Stimulated activated CD8-positive, alpha-beta memory T cell treated with anti-CD3 and anti-CD28 coated beads, Interleukin-15, amount 100 ng/mL, for 24 hours (primary cell): ENCODE data around the gene TRIM71.
"Not testable (repeated sequence)": the region's sequence is repeated elsewhere in the genome, so short reads cannot be mapped to it uniquely, and the experiment has no call there.

Experiments
- DNase-seq: peaks from one replicate; pipeline ENCODE4 v3.0.0-alpha.2; 2020; ENCODE audit warnings: low read depth

The TRIM71 gene

DNA sequence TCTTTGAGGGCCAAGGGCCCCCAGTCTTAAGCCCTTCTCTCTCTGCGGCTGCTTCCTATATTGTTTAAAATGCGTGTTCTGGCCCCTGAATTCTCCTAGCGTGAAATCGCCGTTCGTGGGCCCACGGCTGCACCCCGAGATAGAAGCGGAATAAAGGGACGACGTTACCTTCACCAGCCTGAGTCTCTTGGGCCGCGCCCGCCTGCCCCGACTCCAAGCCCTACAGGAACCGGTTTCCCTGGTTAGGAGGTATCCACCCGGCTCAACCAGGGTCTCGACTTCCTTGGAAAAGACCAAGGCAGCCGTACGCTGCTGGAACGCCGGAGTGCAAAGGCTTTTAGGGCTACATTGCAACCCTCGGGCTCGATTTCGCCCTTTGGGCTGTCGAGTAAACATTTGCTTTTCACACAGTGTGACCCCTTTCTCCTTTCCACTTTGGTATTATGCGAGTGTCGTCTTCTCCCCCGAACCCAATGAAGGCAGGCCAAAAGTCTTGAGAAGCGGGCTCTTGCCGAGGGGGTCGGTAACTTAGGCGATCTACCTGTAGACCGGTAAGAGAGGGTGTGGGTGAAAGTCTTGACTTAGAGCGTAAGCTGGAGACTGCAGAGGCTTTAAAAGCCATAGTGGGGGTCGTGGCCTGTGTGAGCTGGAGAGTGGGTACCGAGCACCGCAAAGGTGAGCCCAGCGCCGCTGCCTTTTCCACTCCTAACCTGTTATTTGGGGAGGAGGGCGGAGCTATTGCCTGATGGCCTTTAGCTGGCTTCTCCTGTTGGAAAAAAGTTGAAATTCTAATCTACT lies 2.0 kb downstream of the TRIM71 start:
- DNase-seq: no peak

- DNase-seq: no peak
These were observed 2.6 kb downstream of the TRIM71 start for GRCh38 chr3:32820430-32820829.

DNA sequence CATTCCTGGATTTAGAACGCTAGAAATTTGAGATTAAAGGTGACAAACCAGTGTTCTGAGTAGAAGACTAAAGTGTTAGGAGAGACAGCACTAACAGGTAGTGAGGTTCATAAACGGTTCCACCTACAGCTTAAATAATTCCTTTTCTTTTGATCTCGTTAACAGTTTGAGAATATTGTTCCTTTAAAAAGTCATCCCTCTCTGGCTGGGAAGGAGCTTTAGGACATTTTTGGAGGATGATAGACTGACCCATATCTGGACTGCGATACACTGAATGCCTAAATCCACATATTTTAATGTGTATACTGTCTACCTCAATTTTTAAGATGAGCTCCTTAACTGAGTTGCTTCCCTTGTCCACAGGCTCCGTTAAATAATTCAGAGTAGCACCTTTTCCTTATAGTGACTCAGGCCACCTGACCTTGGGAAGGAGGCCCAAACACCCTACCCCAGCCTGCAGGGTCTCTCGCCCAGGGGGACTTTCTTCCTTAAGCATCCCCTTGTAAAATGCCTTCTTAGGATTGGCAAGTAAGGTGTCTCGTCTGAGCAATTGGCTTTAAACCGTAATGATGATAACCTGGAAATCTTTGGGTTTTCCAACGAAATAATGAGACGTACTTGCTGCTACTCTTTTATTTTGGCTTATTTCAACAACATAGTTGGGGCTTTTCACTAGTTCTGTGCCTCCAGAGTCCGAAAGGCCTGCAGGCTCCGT lies 3.3 kb downstream of the TRIM71 start:
- DNase-seq: no peak

DNA sequence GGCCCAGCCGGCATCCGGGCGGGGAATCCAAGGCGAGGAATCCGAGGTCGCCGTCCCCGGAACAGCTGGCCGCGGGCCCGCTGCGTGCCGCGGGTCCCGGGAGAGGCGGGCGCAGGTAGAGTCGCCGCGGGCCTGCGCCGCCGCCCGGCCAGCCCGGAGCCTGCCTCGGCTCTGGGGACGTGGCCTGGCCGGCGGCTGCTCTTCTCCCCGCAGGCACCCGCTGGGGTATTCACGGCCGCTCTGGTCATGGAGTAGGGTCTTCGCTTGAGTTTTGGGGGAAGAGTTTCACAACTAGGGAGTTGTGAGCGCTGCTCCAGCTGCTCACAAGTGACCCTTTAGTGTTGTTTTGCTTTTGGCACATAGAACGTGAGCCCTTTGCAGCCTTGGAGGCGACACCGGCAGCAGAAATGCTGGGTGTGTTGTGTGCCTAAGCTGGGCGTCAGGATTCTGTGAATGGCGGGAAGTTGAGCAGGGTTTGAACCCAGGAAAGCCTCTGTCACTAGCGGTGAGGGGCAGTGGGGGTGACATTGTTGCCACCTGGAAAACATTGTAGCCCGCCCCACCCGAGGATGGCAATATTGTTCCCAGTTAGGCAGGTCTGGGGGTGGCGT lies 4.0 kb downstream of the TRIM71 start:
- DNase-seq: no peak

GRCh38 chr3:32822609-32823498 lies 5.1 kb downstream of the TRIM71 start:
- DNase-seq: no peak

GRCh38 chr3:32823641-32824184 lies 5.9 kb downstream of the TRIM71 start:
- DNase-seq: not testable (repeated sequence)

GRCh38 chr3:32825601-32826375 lies 8.0 kb downstream of the TRIM71 start:
- DNase-seq: no peak

DNA sequence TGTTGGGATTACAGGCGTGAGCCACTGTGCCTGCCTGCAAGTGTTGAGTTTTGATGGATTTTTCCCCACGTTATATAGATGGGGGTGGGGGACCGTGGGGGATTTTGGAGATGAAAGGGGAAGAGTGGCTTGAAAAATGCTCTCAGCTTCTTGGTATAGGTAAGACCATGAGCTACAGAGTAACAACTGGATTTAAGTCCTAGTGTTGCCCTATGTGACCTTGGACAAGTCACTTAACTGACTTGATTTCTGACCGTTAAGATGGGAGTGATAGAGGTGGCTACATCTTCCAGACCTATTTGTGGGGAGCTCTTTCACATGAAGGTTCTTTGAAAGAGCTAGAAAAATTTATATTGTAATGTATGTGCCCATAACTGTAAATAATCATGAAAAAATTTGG lies 13.3 kb downstream of the TRIM71 start:
- no peak for DNase-seq

- DNase-seq: no peak
These were observed 14.0 kb downstream of the TRIM71 start for GRCh38 chr3:32831791-32832190.

DNA sequence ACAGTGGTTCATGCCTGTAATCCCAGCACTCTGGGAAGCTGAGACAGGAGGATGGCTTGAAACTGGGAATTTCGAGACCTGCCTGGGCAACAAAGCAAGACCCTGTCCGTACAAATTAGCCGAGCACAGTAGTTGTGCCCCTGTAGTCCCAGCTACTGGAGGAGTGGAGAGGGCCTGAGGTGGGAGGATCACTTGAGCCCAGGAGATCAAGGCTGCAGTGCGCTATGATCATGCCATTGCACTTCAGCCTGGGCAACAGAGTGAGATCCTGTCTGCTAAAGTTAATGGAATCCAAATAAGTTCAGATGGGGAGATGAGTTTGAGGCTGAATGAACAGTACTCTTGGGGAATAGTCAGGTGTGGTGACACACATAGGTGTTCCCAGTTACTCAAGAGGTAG lies 14.4 kb downstream of the TRIM71 start:
- no peak for DNase-seq

DNA sequence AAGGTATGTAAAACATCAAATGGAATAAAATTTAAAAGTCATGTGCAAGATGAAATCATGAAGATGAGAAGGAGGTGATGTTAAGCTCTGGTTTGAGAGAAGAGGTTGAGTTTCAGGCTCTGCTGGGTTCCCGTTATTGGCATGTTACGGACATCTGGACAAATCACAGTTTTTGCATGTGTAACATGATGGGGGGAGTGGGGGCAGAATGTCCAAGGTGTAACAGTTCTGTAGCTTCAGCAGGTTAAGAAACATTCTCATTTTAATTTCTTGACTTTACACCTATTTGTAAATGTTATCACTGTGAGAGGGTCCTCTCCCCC lies 17.2 kb downstream of the TRIM71 start:
- no peak for DNase-seq

- no peak for DNase-seq
These were observed 18.2 kb downstream of the TRIM71 start for GRCh38 chr3:32835961-32836360.

GRCh38 chr3:32836601-32837000 lies 18.8 kb downstream of the TRIM71 start:
- DNase-seq: no peak

DNA sequence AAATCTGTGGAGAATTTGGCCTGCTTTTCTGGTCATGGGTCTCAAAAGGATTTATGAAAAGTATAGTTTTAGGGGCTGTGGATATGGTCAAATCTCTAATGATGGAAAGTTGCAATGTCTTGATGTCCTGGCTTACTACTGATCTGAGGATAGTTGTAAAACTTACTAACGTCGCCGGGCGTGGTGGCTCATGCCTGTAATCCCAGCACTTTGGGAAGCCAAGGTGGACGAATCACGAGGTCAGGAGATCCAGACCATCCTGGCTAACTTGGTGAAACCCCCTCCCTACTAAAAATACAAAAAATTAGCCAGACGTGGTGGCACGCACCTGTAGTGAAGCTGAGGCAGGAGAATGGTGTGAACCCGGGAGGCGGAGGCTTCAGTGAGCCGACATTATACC lies 19.6 kb downstream of the TRIM71 start:
- no peak for DNase-seq

- no peak for DNase-seq
These were observed 20.0 kb downstream of the TRIM71 start for GRCh38 chr3:32837789-32838188.

GRCh38 chr3:32839714-32840085 lies 21.9 kb downstream of the TRIM71 start:
- no peak for DNase-seq

DNA sequence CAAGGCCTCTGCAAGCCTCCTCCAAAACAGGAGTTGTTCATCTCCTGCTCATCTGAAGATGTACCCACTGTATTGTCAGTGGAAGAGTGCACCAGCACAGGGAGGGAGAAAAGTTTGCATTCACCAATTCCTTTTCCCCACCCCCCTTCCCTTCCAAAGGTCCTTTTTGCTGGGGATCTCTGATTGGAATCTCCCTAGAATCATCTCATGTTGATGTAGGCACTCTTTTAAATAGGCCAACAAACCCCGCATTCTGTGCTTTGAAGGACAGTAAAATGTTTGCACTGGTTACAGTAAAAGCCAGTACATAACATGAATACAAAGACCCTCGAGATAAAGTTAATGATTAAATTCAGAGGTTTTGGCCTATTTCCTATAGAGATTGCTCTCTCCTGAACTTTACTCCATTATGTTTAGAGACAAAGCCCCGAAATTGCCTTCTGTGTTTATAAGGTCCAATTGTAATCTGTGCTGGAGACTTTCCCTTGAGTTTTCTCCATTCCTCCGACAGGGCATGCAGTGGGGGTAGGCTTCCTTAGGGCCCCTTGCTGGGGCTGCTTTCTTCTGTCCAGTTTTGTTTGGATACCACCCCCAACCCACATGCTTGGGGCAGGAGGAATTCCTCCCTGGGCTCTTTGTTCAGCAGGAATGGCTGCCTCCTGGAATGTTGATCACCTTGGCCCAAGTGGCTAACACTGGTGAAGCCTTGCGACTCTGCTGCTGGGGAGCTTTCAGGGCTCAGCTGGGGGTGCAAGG lies 22.5 kb downstream of the TRIM71 start:
- no peak for DNase-seq

- no peak for DNase-seq
These were observed 23.5 kb downstream of the TRIM71 start for GRCh38 chr3:32841341-32841740.

DNA sequence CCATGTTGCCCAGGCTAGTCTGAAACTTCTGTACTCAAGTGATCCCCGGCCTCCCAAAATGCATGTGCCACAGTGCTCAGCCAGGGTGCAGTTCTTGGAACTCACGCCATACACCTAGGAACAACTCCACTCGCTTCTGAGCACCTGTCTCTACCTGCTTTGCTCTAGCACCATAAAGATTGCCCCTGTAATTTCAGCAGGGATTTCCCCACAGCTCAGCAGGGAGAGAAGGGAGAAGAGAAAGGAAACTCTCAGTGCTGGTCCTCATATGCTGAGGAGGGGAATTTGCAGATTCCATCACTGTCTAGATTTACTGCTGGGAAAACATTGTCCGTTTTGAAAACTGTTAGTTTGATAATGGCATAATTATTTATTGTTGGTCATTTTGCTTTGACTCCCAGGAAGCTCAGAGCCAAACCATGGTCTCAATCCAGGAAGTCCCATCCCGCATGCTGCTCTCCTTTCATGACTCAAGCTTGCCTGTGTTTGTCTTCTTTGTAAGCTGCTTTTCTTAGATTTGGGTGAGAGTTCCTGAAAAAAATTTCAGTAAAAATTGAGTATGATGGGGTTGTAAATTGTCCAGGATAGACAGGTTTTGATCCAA lies 24.2 kb downstream of the TRIM71 start:
- DNase-seq: no peak

GRCh38 chr3:32842531-32842931 lies 24.7 kb downstream of the TRIM71 start:
- DNase-seq: no peak
